Neuronal stem cell (in vitro differentiated cells): ENCODE results near the gene IRGC.

ENCODE experiments used
- DNase-seq: peaks from one replicate; pipeline ENCODE4 v3.0.0-alpha.2; 2013; ENCODE audit warnings: low spot score
- H2AFZ ChIP-seq: one replicate; pipeline ENCODE4 v1.6.1; 2013; ENCODE audit warnings: mild to moderate bottlenecking, low read length, inconsistent platforms
- H2AK5ac ChIP-seq: 2 replicates; pipeline ENCODE4 v1.6.1; 2013; ENCODE audit warnings: low read depth, mild to moderate bottlenecking, inconsistent platforms, low read length, moderate library complexity, mixed read lengths
- H2BK120ac ChIP-seq: 2 replicates; pipeline ENCODE4 v1.6.1; 2013; ENCODE audit warnings: low read depth, mild to moderate bottlenecking, inconsistent platforms, low read length, moderate library complexity, mixed read lengths
- H2BK12ac ChIP-seq: one replicate; pipeline ENCODE4 v1.6.1; 2013; ENCODE audit warnings: low read length, inconsistent platforms
- H2BK15ac ChIP-seq: 2 replicates; pipeline ENCODE4 v1.6.1; 2013; ENCODE audit warnings: mild to moderate bottlenecking, low read length, inconsistent platforms, mixed read lengths
- H2BK5ac ChIP-seq: one replicate; pipeline ENCODE4 v1.6.1; 2013; ENCODE audit warnings: inconsistent platforms, mild to moderate bottlenecking, low read length, moderate library complexity
- H3K14ac ChIP-seq: one replicate; pipeline ENCODE4 v1.6.1; 2013; ENCODE audit warnings: low read length, inconsistent platforms
- H3K18ac ChIP-seq: 2 replicates; pipeline ENCODE4 v1.6.1; 2013; ENCODE audit warnings: low read length, inconsistent platforms
- H3K23ac ChIP-seq: 2 replicates; pipeline ENCODE4 v1.6.1; 2013; ENCODE audit warnings: low read depth, mild to moderate bottlenecking, mixed read lengths, low read length, inconsistent platforms; ENCODE audit not compliant: poor library complexity
- H3K27ac ChIP-seq: replicated peaks from 3 replicates; pipeline ENCODE4 v1.5.1; 2013; ENCODE audit warnings: low read length, inconsistent platforms
- H3K27me3 ChIP-seq, 3 experiments: 2 replicates each; pipeline ENCODE4 v1.6.1; 2013; ENCODE audit warnings: low read length in 3 of 3, mild to moderate bottlenecking in 2 of 3, inconsistent platforms in 1 of 3, low read depth in 1 of 3, mixed read lengths in 1 of 3, moderate library complexity in 1 of 3; ENCODE audit not compliant: control insufficient read depth in 3 of 3, insufficient read depth in 3 of 3
- H3K36me3 ChIP-seq, 2 donors: replicated peaks in 1 of 2; 2 replicates each; pipeline ENCODE4 v1.6.1; 2013; ENCODE audit warnings: low read length in 2 of 2; ENCODE audit not compliant: control insufficient read depth in 2 of 2, insufficient read depth in 2 of 2
- H3K4ac ChIP-seq: 2 replicates; pipeline ENCODE4 v1.6.1; 2013; ENCODE audit warnings: inconsistent platforms, mild to moderate bottlenecking, low read length, moderate library complexity
- H3K4me1 ChIP-seq, 2 donors: 1 replicate in 1 of 2; 2 replicates in 1 of 2; pipeline ENCODE4 v1.6.1; 2013; ENCODE audit warnings: low read length in 2 of 2, low read depth in 1 of 2; ENCODE audit not compliant: control insufficient read depth in 2 of 2, insufficient read depth in 1 of 2
- H3K4me2 ChIP-seq: one replicate; pipeline ENCODE4 v1.6.1; 2013; ENCODE audit warnings: mild to moderate bottlenecking, low read length, inconsistent platforms; ENCODE audit not compliant: insufficient read depth, poor library complexity, severe bottlenecking
- H3K4me3 ChIP-seq, 2 donors: 2 replicates each; pipeline ENCODE4 v1.5.1; 2013; ENCODE audit warnings: low read length in 2 of 2, mild to moderate bottlenecking in 2 of 2, inconsistent platforms in 1 of 2, moderate library complexity in 1 of 2
- H3K79me1 ChIP-seq: one replicate; pipeline ENCODE4 v1.6.1; 2013; ENCODE audit warnings: low read depth, mild to moderate bottlenecking, inconsistent platforms, low read length, moderate library complexity
- H3K9ac ChIP-seq: one replicate; pipeline ENCODE4 v1.6.1; 2013; ENCODE audit warnings: mild to moderate bottlenecking, low read depth, low read length, inconsistent platforms; ENCODE audit not compliant: poor library complexity
- H3K9me3 ChIP-seq, 2 donors: replicated peaks in 1 of 2; 2 replicates each; pipeline versions ENCODE3 to v1.6.1; 2013; ENCODE audit warnings: low read length in 2 of 2, mild to moderate bottlenecking in 2 of 2, inconsistent platforms in 1 of 2, low read depth in 1 of 2, mixed read lengths in 1 of 2, moderate library complexity in 1 of 2; ENCODE audit not compliant: control insufficient read depth in 2 of 2, insufficient read depth in 1 of 2
- H4K8ac ChIP-seq: one replicate; pipeline ENCODE4 v1.6.1; 2013; ENCODE audit warnings: low read depth, mild to moderate bottlenecking, inconsistent platforms, low read length, moderate library complexity
- H4K91ac ChIP-seq: one replicate; pipeline ENCODE4 v1.6.1; 2013; ENCODE audit warnings: low read length, low read depth, mild to moderate bottlenecking, inconsistent platforms; ENCODE audit not compliant: poor library complexity
- WGBS, 2 donors: extraction: QIAGEN DNeasy Blood & Tissue Kit; methylation state at CpG; one replicate each; pipeline ENCODE4 v1.1.7; 2013; ENCODE audit warnings: missing lambda C conversion rate in 2 of 2, mixed read lengths in 1 of 2; ENCODE audit not compliant: insufficient read length in 2 of 2, insufficient replicate concordance in 1 of 2; ENCODE audit errors: extremely low coverage in 2 of 2; 5-methylcytosine and 5-hydroxymethylcytosine counted together

The IRGC gene

GRCh38 chr19:43668406-43669109, 47.3 kb upstream of the IRGC start:
- Histone ChIP-seq H2BK12ac (no peak overlapping the region), H3K27ac (no peak overlapping the region), H3K9me3 (peaks cover 3 to 4% of the 10 kb centered on the region in 2 donors), H2BK15ac (peak overlapping the region; percentile 79), H3K4ac (no peak overlapping the region), H2BK5ac (no peak overlapping the region), H3K79me1 (peaks cover 3% of the 10 kb centered on the region), H3K36me3 (no peaks in the 10 kb centered on the region), H3K18ac (peak overlapping the region; percentile 83), H4K91ac (no peak overlapping the region), H3K4me3 (peak overlapping the region; percentile 47 to 76), H2BK120ac (no peak overlapping the region), H2AK5ac (no peak overlapping the region), H3K23ac (peak overlapping the region; percentile 1), H4K8ac (no peak overlapping the region), H3K14ac (no peak overlapping the region), H3K9ac (no peak overlapping the region), H3K4me1 (peaks cover 10 to 12% of the 10 kb centered on the region in 2 donors), H3K4me2 (peak overlapping the region; percentile 84), H2AFZ (peak overlapping the region; percentile 99), H3K27me3 (peaks cover 6 to 25% (median 17%) of the 10 kb centered on the region in 3 experiments)
- DNase-seq: peak; percentile 99
- WGBS, 2 donors: no CpG with 5 or more reads among the region's 44 CpGs

- H3K4me2 ChIP-seq: no peak overlapping the region
- H3K4me1 ChIP-seq: peaks cover 10 to 13% of the 10 kb centered on the region in 2 donors
- H3K18ac ChIP-seq: no peak overlapping the region
- peak overlapping the region; percentile 56 for H4K91ac ChIP-seq
- no peak overlapping the region for H4K8ac ChIP-seq
- no peak overlapping the region for H3K14ac ChIP-seq
- H3K79me1 ChIP-seq: peaks cover 4% of the 10 kb centered on the region
- no peak overlapping the region for H2BK5ac ChIP-seq
- no peak overlapping the region for H3K27ac ChIP-seq
- DNase-seq: no peak
- H3K27me3 ChIP-seq: peaks cover 6 to 45% (median 17%) of the 10 kb centered on the region in 3 experiments
- H2BK120ac ChIP-seq: no peak overlapping the region
- H3K23ac ChIP-seq: no peak overlapping the region
- H2AFZ ChIP-seq: no peak overlapping the region
- peaks cover 4% of the 10 kb centered on the region in 2 donors for H3K9me3 ChIP-seq
- no peaks in the 10 kb centered on the region for H3K36me3 ChIP-seq
- no peak overlapping the region for H3K4ac ChIP-seq
- H2BK15ac ChIP-seq: no peak overlapping the region
- no CpG with 5 or more reads among the region's 6 CpGs for WGBS, 2 donors
- H3K4me3 ChIP-seq: no peak overlapping the region
- H2AK5ac ChIP-seq: no peak overlapping the region
- no peak overlapping the region for H3K9ac ChIP-seq
- H2BK12ac ChIP-seq: no peak overlapping the region
Observed at GRCh38 chr19:43672061-43672679, 43.7 kb upstream of the IRGC start.

- Histone ChIP-seq H3K4me3 (no peak overlapping the region), H2BK120ac (no peak overlapping the region), H2BK12ac (no peak overlapping the region), H2AFZ (no peak overlapping the region), H3K36me3 (no peaks in the 10 kb centered on the region), H3K23ac (no peak overlapping the region), H3K18ac (no peak overlapping the region), H2BK15ac (no peak overlapping the region), H3K27ac (no peak overlapping the region), H4K8ac (no peak overlapping the region), H3K14ac (no peak overlapping the region), H2AK5ac (no peak overlapping the region), H3K4me2 (no peak overlapping the region), H3K79me1 (peaks cover 2% of the 10 kb centered on the region), H4K91ac (no peak overlapping the region), H3K4ac (no peak overlapping the region), H3K9me3 (peaks cover 0 to 2% of the 10 kb centered on the region in 2 donors), H3K27me3 (peaks cover 6 to 45% (median 17%) of the 10 kb centered on the region in 3 experiments), H3K9ac (no peak overlapping the region), H3K4me1 (peaks cover 6 to 10% of the 10 kb centered on the region in 2 donors), H2BK5ac (no peak overlapping the region)
- no peak for DNase-seq
- WGBS, 2 donors: no CpG with 5 or more reads among the region's 3 CpGs
Observed at GRCh38 chr19:43673637-43674036, 42.2 kb upstream of the IRGC start.

- WGBS, 2 donors: no CpG with 5 or more reads among the region's 8 CpGs
- Histone ChIP-seq H2AFZ (no peak overlapping the region), H3K4me1 (peaks cover 6 to 7% of the 10 kb centered on the region in 2 donors), H3K18ac (no peak overlapping the region), H3K4ac (no peak overlapping the region), H3K4me3 (no peak overlapping the region), H3K4me2 (no peak overlapping the region), H3K27ac (no peak overlapping the region), H3K36me3 (no peaks in the 10 kb centered on the region), H2BK5ac (no peak overlapping the region), H2BK120ac (no peak overlapping the region), H4K8ac (no peak overlapping the region), H2BK15ac (no peak overlapping the region), H3K27me3 (peaks cover 6 to 42% (median 15%) of the 10 kb centered on the region in 3 experiments), H4K91ac (no peak overlapping the region), H2AK5ac (no peak overlapping the region), H3K9me3 (peaks cover 0 to 2% of the 10 kb centered on the region in 2 donors), H3K14ac (no peak overlapping the region), H3K9ac (no peak overlapping the region), H3K23ac (no peak overlapping the region), H2BK12ac (no peak overlapping the region), H3K79me1 (peaks cover 2% of the 10 kb centered on the region)
- DNase-seq: no peak
Observed at GRCh38 chr19:43674183-43674582, 41.7 kb upstream of the IRGC start.
